ENCODE results near the gene SMAD2. TPM values are rescaled to one million over a fixed set of nuclear protein-coding genes. Genes with fewer than 3 reads are reported as not detected.

The SMAD2 gene
- total RNA-seq, 2 donors from 2014 or later, result 92.1 to 102 TPM

DNA sequence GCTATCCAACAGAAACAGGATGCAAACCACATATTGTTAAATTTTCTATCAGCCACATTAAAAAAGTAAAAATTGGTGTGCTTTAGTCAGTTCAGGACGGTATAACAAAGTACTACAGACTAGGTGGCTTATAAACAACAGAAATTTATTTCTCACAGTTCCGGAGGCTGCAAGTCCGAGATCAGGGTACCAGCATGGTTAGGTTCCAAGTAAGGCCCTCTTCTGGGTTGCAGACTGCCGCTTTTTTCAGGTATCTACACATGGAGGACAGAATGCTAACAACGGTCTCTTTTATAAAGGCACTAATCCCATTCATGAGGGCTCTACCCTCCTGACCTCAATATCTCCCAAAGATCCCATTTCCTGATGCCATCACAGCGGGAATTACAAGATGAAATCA, 10.5 kb downstream of the SMAD2 start:
- Mint-ChIP-seq H3K27me3 (no peaks in the 10 kb centered on the region), H3K4me3 (no peak overlapping the region), H3K4me1 (ENCODE audit: low read depth in 2 of 2) (peaks cover 43 to 57% of the 10 kb centered on the region in 2 donors), H3K36me3 (no peaks in the 10 kb centered on the region), H3K9me3 (no peaks in the 10 kb centered on the region), H3K27ac (no peak overlapping the region)
- ATAC-seq (no peak), DNase-seq (ENCODE audit: low spot score) (no peak)

GRCh38 chr18:47917923-47918610, 12.4 kb downstream of the SMAD2 start:
- Mint-ChIP-seq H3K27ac (peak overlapping the region; percentile 6 to 83), H3K9me3 (no peaks in the 10 kb centered on the region), H3K36me3 (no peaks in the 10 kb centered on the region), H3K4me3 (peak overlapping the region; percentile 51), H3K27me3 (no peaks in the 10 kb centered on the region), H3K4me1 (ENCODE audit: low read depth in 2 of 2) (peaks cover 41 to 65% of the 10 kb centered on the region in 2 donors)
- ATAC-seq (no peak), DNase-seq (ENCODE audit: low spot score) (no peak)

DNA sequence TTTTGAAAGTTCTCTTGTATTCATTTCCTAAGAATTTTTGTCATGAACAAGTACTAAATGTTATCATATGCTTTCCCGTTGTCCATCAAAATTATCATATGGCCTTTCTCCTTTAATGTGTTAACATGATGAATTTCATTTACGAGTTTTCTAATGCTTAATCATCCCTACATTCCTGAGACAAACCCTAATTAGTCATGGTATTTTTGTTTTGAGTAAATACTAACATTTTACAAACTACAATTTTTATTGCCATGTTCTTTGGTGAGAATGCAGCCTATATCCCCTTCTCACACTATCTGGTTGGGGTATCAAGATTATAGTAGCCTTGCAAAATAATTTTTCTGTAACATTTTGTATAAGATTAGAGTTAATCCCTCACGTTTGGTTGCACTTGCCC, 14.5 kb downstream of the SMAD2 start:
- no peaks in the 10 kb centered on the region for H3K36me3 Mint-ChIP-seq
- DNase-seq (ENCODE audit: low spot score) (no peak), ATAC-seq (no peak)
- no peak overlapping the region for H3K4me3 Mint-ChIP-seq
- no peaks in the 10 kb centered on the region for H3K9me3 Mint-ChIP-seq
- H3K27ac Mint-ChIP-seq, result peak overlapping the region; percentile 29 to 62
- H3K27me3 Mint-ChIP-seq, result no peaks in the 10 kb centered on the region
- peaks cover 48 to 71% of the 10 kb centered on the region in 2 donors for H3K4me1 Mint-ChIP-seq (ENCODE audit: low read depth in 2 of 2)

- peaks cover 48 to 71% of the 10 kb centered on the region in 2 donors for H3K4me1 Mint-ChIP-seq (ENCODE audit: low read depth in 2 of 2)
- H3K4me3 Mint-ChIP-seq, result no peak overlapping the region
- no peak for ATAC-seq
- no peaks in the 10 kb centered on the region for H3K27me3 Mint-ChIP-seq
- no peak for DNase-seq (ENCODE audit: low spot score)
- H3K36me3 Mint-ChIP-seq, result no peaks in the 10 kb centered on the region
- peak overlapping the region; percentile 29 to 62 for H3K27ac Mint-ChIP-seq
- H3K9me3 Mint-ChIP-seq, result no peaks in the 10 kb centered on the region
Measured at GRCh38 chr18:47915229-47915628, 15.2 kb downstream of the SMAD2 start.

- H3K27me3 Mint-ChIP-seq, result no peaks in the 10 kb centered on the region
- no peak for DNase-seq (ENCODE audit: low spot score)
- H3K4me1 Mint-ChIP-seq (ENCODE audit: low read depth in 2 of 2), result peaks cover 44 to 59% of the 10 kb centered on the region in 2 donors
- peak overlapping the region; percentile 54 for H3K4me3 Mint-ChIP-seq
- ATAC-seq, result no peak
- H3K27ac Mint-ChIP-seq, result peak overlapping the region; percentile 55 to 60
- peaks cover 5% of the 10 kb centered on the region for H3K36me3 Mint-ChIP-seq
- no peaks in the 10 kb centered on the region for H3K9me3 Mint-ChIP-seq
Measured at GRCh38 chr18:47912794-47913585, 17.5 kb downstream of the SMAD2 start.

GRCh38 chr18:47912343-47912742, 18.1 kb downstream of the SMAD2 start:
- no peaks in the 10 kb centered on the region for H3K27me3 Mint-ChIP-seq
- peak; percentile 75 to 79 for ATAC-seq
- no peaks in the 10 kb centered on the region for H3K9me3 Mint-ChIP-seq
- peak overlapping the region; percentile 54 for H3K4me3 Mint-ChIP-seq
- H3K36me3 Mint-ChIP-seq, result peaks cover 5% of the 10 kb centered on the region
- peak overlapping the region; percentile 55 to 60 for H3K27ac Mint-ChIP-seq
- H3K4me1 Mint-ChIP-seq (ENCODE audit: low read depth in 2 of 2), result peaks cover 38 to 53% of the 10 kb centered on the region in 2 donors
- no peak for DNase-seq (ENCODE audit: low spot score)

- Mint-ChIP-seq H3K36me3 (peaks cover 9% of the 10 kb centered on the region), H3K4me1 (ENCODE audit: low read depth in 2 of 2) (peaks cover 39 to 52% of the 10 kb centered on the region in 2 donors)
Measured at GRCh38 chr18:47911877-47912276, 18.6 kb downstream of the SMAD2 start.

GRCh38 chr18:47909484-47909883, 21.0 kb downstream of the SMAD2 start:
- ATAC-seq, result no peak
- H3K27ac Mint-ChIP-seq, result no peak overlapping the region
- no peak for DNase-seq (ENCODE audit: low spot score)
- H3K4me3 Mint-ChIP-seq, result no peak overlapping the region
- peaks cover 14% of the 10 kb centered on the region for H3K36me3 Mint-ChIP-seq
- H3K4me1 Mint-ChIP-seq (ENCODE audit: low read depth in 2 of 2), result peaks cover 43 to 45% of the 10 kb centered on the region in 2 donors
- H3K27me3 Mint-ChIP-seq, result no peaks in the 10 kb centered on the region
- peaks cover 4% of the 10 kb centered on the region for H3K9me3 Mint-ChIP-seq

More at GRCh38 chr18:47911877-47912276, 18.6 kb downstream of the SMAD2 start:
- Mint-ChIP-seq H3K27me3 (no peaks in the 10 kb centered on the region), H3K4me3 (peak overlapping the region; percentile 54), H3K27ac (peak overlapping the region; percentile 55 to 60), H3K9me3 (peaks cover under 1% of the 10 kb centered on the region)
- no peak for DNase-seq (ENCODE audit: low spot score)
- ATAC-seq, result peak in 1 of 2 donors; percentile 36

DNA sequence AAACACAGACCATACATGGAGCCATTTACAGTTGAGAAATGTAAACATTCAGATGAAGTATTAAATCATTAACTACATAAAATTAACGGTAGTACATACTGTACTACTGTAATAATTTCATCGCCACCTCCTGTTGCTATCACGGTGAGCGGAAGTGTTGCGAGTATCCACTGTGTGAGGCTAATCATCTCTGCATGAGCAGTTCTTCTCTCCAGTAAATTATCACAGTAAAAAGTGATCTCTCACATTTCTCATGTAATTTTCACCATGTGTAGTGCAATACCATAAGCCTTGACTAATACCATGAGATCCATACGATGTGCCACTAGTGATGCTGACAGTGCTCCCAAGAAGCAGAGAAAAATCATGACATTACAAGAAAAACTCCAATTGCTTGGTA, 21.9 kb downstream of the SMAD2 start:
- no peaks in the 10 kb centered on the region for H3K27me3 Mint-ChIP-seq
- ATAC-seq (no peak), DNase-seq (ENCODE audit: low spot score) (no peak)
- peaks cover 4% of the 10 kb centered on the region for H3K9me3 Mint-ChIP-seq
- H3K27ac Mint-ChIP-seq, result peak overlapping the region in 1 of 2 donors; percentile 22
- peaks cover 45 to 52% of the 10 kb centered on the region in 2 donors for H3K4me1 Mint-ChIP-seq (ENCODE audit: low read depth in 2 of 2)
- H3K4me3 Mint-ChIP-seq, result no peak overlapping the region
- H3K36me3 Mint-ChIP-seq, result peaks cover 18% of the 10 kb centered on the region

- Mint-ChIP-seq H3K9me3 (peaks cover 4% of the 10 kb centered on the region), H3K36me3 (peaks cover 31% of the 10 kb centered on the region), H3K4me3 (no peak overlapping the region), H3K4me1 (ENCODE audit: low read depth in 2 of 2) (peaks cover 50 to 58% of the 10 kb centered on the region in 2 donors), H3K27ac (no peak overlapping the region), H3K27me3 (no peaks in the 10 kb centered on the region)
- DNase-seq (ENCODE audit: low spot score) (no peak), ATAC-seq (no peak)
Measured at GRCh38 chr18:47906408-47906807, 24.1 kb downstream of the SMAD2 start.

DNA sequence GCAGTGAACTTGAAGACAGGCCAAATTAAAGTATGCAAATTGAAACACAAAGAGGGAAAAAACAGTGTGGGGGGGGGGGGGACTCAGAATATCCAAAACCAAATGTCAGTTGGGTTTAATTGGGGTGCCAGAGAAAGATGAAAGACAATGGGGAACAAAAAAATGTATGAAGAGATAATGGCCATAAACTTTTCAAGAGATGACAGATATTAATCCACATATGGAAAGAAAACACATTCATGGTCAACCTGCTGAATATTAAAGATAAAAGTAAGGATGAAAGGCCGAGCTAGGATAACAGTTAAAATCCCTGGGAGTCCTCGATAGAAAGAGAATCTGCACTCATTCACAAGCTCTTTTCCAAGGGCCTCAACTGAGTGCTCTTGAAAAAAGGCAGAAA, 26.6 kb downstream of the SMAD2 start:
- Mint-ChIP-seq H3K27ac (peak overlapping the region in 1 of 2 donors; percentile 56), H3K4me3 (no peak overlapping the region), H3K36me3 (peaks cover 26% of the 10 kb centered on the region), H3K4me1 (ENCODE audit: low read depth in 2 of 2) (peaks cover 61 to 66% of the 10 kb centered on the region in 2 donors), H3K27me3 (no peaks in the 10 kb centered on the region), H3K9me3 (peaks cover 4% of the 10 kb centered on the region)
- DNase-seq (ENCODE audit: low spot score), result no peak
- ATAC-seq, result no peak

GRCh38 chr18:47901624-47902362, 28.7 kb downstream of the SMAD2 start:
- DNase-seq (ENCODE audit: low spot score) (no peak), ATAC-seq (peak; percentile 63 to 74)
- H3K9me3 Mint-ChIP-seq, result peaks cover 3% of the 10 kb centered on the region
- peak overlapping the region; percentile 72 to 91 for H3K27ac Mint-ChIP-seq
- H3K4me1 Mint-ChIP-seq (ENCODE audit: low read depth in 2 of 2), result peaks cover 66 to 69% of the 10 kb centered on the region in 2 donors
- no peaks in the 10 kb centered on the region for H3K27me3 Mint-ChIP-seq
- peaks cover 21% of the 10 kb centered on the region for H3K36me3 Mint-ChIP-seq
- peak overlapping the region; percentile 65 for H3K4me3 Mint-ChIP-seq

GRCh38 chr18:47899107-47899840, 31.2 kb downstream of the SMAD2 start:
- no peak for ATAC-seq
- Mint-ChIP-seq H3K4me3 (no peak overlapping the region), H3K9me3 (no peaks in the 10 kb centered on the region), H3K4me1 (ENCODE audit: low read depth in 2 of 2) (peaks cover 69 to 74% of the 10 kb centered on the region in 2 donors), H3K27me3 (no peaks in the 10 kb centered on the region), H3K36me3 (peaks cover 25% of the 10 kb centered on the region), H3K27ac (peak overlapping the region in 1 of 2 donors; percentile 48)
- DNase-seq (ENCODE audit: low spot score), result no peak

Measured in natural killer cell treated with Interleukin-12 subunit alpha and Interleukin-12 subunit beta and Interleukin-15 and Interleukin-18, amount 100 ng/mL, for 72 hours (primary cell).